Activated CD4-positive, alpha-beta T cell treated with anti-CD3 and anti-CD28 coated beads for 48 hours (primary cell): ENCODE results near the gene RUNX2.

Experiments
- DNase-seq: peaks from one replicate; pipeline ENCODE4 v3.0.0-alpha.2; 2020

Gene RUNX2

GRCh38 chr6:45630314-45630713 is 302.2 kb downstream of the RUNX2 start:
- no peak for DNase-seq

GRCh38 chr6:45630801-45631200 is 302.7 kb downstream of the RUNX2 start:
- DNase-seq: no peak

GRCh38 chr6:45631396-45631795 is 303.3 kb downstream of the RUNX2 start:
- DNase-seq: no peak

GRCh38 chr6:45633272-45633908 is 305.3 kb downstream of the RUNX2 start:
- no peak for DNase-seq

- no peak for DNase-seq
Observed at GRCh38 chr6:45634231-45634630, 306.1 kb downstream of the RUNX2 start.

- DNase-seq: no peak
Observed at GRCh38 chr6:45635284-45635867, 307.2 kb downstream of the RUNX2 start.

GRCh38 chr6:45637056-45637455 is 308.9 kb downstream of the RUNX2 start:
- DNase-seq: no peak

- no peak for DNase-seq
Observed at GRCh38 chr6:45637611-45638257, 309.6 kb downstream of the RUNX2 start.

GRCh38 chr6:45640081-45640491 is 312.0 kb downstream of the RUNX2 start:
- DNase-seq: no peak

- no peak for DNase-seq
Observed at GRCh38 chr6:45640811-45641210, 312.7 kb downstream of the RUNX2 start.

- DNase-seq: no peak
Observed at GRCh38 chr6:45642331-45643125, 314.4 kb downstream of the RUNX2 start.

- DNase-seq: no peak
Observed at GRCh38 chr6:45643126-45643525, 315.0 kb downstream of the RUNX2 start.

- DNase-seq: no peak
Observed at GRCh38 chr6:45644720-45645119, 316.6 kb downstream of the RUNX2 start.

- no peak for DNase-seq
Observed at GRCh38 chr6:45645302-45645701, 317.2 kb downstream of the RUNX2 start.

GRCh38 chr6:45647341-45648261 is 319.5 kb downstream of the RUNX2 start:
- DNase-seq: no peak

- no peak for DNase-seq
Observed at GRCh38 chr6:45648262-45648620, 320.1 kb downstream of the RUNX2 start.

- DNase-seq: no peak
Observed at GRCh38 chr6:45650524-45651135, 322.5 kb downstream of the RUNX2 start.

- DNase-seq: no peak
Observed at GRCh38 chr6:45651301-45651700, 323.2 kb downstream of the RUNX2 start.

- DNase-seq: no peak
Observed at GRCh38 chr6:45652416-45652815, 324.3 kb downstream of the RUNX2 start.

GRCh38 chr6:45653117-45653883 is 325.2 kb downstream of the RUNX2 start:
- DNase-seq: no peak

GRCh38 chr6:45654673-45655072 is 326.5 kb downstream of the RUNX2 start:
- no peak for DNase-seq
